Left lung (tissue), 14 donors: ENCODE measurements around the gene PYDC1. TPM values are rescaled to one million over a fixed set of nuclear protein-coding genes. Genes with fewer than 3 reads are reported as not detected.

ENCODE experiments used
- ATAC-seq: fragments of 200-7000 bp; cut with Tn5 transposase; one replicate; pipeline ENCODE4 v1.9.1; 2020; ENCODE audit warnings: moderate library complexity
- DNase-seq, 4 donors: peaks; one replicate each; pipeline ENCODE4 v3.0.0-alpha.2; 2013 to 2020
- H3K27ac ChIP-seq, 2 donors: fragments of 200-600 bp; sonication (generic) in 1 of 2; one replicate each; pipeline versions ENCODE4 v1.5.0 to v1.8.0; 2020 to 2021
- H3K27me3 ChIP-seq, 2 donors: fragments of 200-600 bp; sonication (generic) in 1 of 2; one replicate each; pipeline versions ENCODE4 v1.5.0 to v1.8.0; 2020 to 2021
- H3K36me3 ChIP-seq, 2 donors: fragments of 200-600 bp; sonication (generic) in 1 of 2; one replicate each; pipeline versions ENCODE4 v1.5.0 to v1.8.0; 2020 to 2021
- H3K4me1 ChIP-seq, 2 donors: fragments of 200-600 bp; one replicate each; pipeline ENCODE4 v1.8.0; 2021
- H3K4me3 ChIP-seq, 2 donors: fragments of 200-600 bp; sonication (generic) in 1 of 2; one replicate each; pipeline versions ENCODE4 v1.5.0 to v1.8.0; 2020 to 2021; ENCODE audit warnings: mild to moderate bottlenecking in 1 of 2
- H3K9me3 ChIP-seq, 2 donors: fragments of 200-600 bp; sonication (generic) in 1 of 2; one replicate each; pipeline versions ENCODE4 v1.5.0 to v1.8.0; 2020 to 2021
- intact Hi-C, 2 donors: fragments of 100-400 bp; cut with DNase I; formaldehyde crosslinking; loops; one replicate each; pipeline versions ENCODE4 v1.11.2 to v1.14.2; 2022
- long read RNA-seq, 12 donors: library from polyadenylated mRNA in 2 of 12; unstranded in 2 of 12; transcript quantifications; one replicate each; pipeline ENCODE4 v2.0.0 and lab custom pipeline, GENCODE V29; 2019 to 2026
- polyA plus RNA-seq, 6 donors: library from polyadenylated mRNA; unstranded; fragments of 120-200 nt; gene quantifications; one replicate each; pipeline ENCODE4 v1.2.1, GENCODE V29; 2013; ENCODE audit not compliant: insufficient read length in 6 of 6
- total RNA-seq, 2 donors: library from RNA; stranded (reverse); fragmentation: NEBNext Ultra II Directional; extraction: Animal tissue kit (Norgen Biotek cat#: 25700); gene quantifications; one replicate each; pipeline ENCODE4 v1.2.1, GENCODE V29; 2021
- TF ChIP-seq, protein P1 (sequence below), 2 donors: fragments of 200-600 bp; sonication (generic) in 1 of 2; IDR thresholded peaks; one replicate each; pipeline versions ENCODE4 v1.5.0 to v1.8.0; 2021; ENCODE audit warnings: antibody characterized with exemption in 2 of 2
- donor health status: DM: no; HTN: yes; CAD: no.
- donor health status: DM: no; HTN: no; CAD: no.

PYDC1 gene
- not detected for total RNA-seq
- polyA plus RNA-seq, result not detected
- long read RNA-seq, donor 1, result 0 reads
- long read RNA-seq, donor 2, result 0 reads
- long read RNA-seq, donor 3, result 0 reads
- long read RNA-seq, donor 4, result 0 reads
- long read RNA-seq, donor 5, result 0 reads
- long read RNA-seq, donor 6, result 0 reads
- long read RNA-seq, donor 7, result 0 reads
- long read RNA-seq, donor 8, result 0 reads
- long read RNA-seq, donor 9, result 0 reads
- long read RNA-seq, donor 10, result 0 reads
- long read RNA-seq, donor 11, result 0 reads
- long read RNA-seq, donor 12, result 0 reads

DNA sequence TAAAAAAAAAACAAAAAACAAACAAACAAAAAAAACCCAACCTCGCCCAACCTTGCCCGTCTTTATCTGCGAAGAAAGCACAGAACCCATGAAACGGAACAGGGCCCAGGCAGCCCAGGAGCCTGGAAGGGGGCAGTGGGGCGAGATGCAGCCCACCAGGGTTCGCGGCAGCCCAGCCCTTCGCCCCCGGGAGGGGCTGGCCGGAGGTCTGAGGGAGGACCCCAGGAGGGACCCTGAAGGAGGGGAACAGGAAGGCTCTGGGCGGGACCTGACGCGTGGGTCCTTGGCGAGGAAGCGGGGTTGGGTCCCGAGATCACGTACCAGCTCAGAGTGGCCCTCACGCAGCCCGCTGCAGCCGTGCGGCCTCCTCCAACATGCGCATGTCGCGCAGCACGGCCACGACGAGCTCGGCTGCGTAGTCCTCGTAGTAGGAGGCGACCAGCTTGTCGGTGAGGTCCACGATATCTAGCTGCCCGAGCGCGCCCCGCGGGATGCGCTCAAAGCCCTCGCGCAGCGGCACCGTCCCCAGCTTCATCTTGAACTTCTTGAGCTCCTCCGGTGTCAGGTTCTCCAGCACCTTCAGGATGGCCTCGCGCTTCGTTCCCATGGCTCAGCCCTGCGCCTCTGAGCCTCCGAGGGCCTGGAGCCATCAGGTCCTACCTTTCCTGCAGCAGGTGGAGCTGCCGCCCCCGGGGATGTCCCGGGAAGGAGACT, at the start of gene PYDC1:
Gene PYDC1, minus strand, starts transcription at position 714 of the 714 bp plus-strand sequence. Its CDS starts 107 bp downstream, at position 607.
- Histone ChIP-seq H3K27ac (no peak within 1 kb of the TSS), H3K4me3 (peak within 1 kb of the TSS; percentile 3 to 50), H3K4me1 (peaks cover 19 to 32% of the 10 kb centered on the region in 2 donors), H3K36me3 (no peaks in the 10 kb centered on the region), H3K27me3 (peaks cover 27 to 81% of the 10 kb centered on the region in 2 donors), H3K9me3 (no peaks in the 10 kb centered on the region)
- TF ChIP-seq, protein P1, sequence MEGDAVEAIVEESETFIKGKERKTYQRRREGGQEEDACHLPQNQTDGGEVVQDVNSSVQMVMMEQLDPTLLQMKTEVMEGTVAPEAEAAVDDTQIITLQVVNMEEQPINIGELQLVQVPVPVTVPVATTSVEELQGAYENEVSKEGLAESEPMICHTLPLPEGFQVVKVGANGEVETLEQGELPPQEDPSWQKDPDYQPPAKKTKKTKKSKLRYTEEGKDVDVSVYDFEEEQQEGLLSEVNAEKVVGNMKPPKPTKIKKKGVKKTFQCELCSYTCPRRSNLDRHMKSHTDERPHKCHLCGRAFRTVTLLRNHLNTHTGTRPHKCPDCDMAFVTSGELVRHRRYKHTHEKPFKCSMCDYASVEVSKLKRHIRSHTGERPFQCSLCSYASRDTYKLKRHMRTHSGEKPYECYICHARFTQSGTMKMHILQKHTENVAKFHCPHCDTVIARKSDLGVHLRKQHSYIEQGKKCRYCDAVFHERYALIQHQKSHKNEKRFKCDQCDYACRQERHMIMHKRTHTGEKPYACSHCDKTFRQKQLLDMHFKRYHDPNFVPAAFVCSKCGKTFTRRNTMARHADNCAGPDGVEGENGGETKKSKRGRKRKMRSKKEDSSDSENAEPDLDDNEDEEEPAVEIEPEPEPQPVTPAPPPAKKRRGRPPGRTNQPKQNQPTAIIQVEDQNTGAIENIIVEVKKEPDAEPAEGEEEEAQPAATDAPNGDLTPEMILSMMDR (IDR thresholded peaks at IDR 0.05), result no peak
- peak in 1 of 4 donors; percentile 87 for DNase-seq
- intact Hi-C loops, result no loop called here
- no peak for ATAC-seq

- intact Hi-C loops, result no loop called here
Observed at GRCh38 chr16:31265329-31266245, 48.7 kb upstream of the PYDC1 start.

DNA sequence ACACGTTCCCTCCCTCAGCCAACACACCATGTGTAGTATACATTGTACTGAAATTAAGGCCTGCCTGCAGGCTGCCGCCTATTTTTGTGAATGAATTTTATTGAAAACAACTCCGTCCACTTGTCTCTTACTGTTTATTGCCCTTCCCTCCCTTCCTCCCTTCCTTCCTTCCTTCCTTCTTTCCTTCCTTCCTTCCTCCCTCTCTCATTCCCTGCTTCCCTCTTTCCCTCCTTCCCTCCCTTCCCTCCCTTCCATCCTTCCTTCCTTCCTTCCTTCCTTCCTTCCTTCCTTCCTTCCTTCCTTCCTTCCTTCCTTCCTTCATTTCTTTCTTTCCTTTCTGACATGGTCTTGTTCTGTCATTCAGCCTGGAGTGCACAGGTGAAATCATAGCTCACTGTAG, 45.1 kb upstream of the PYDC1 start:
- Histone ChIP-seq H3K27me3 (no peaks in the 10 kb centered on the region), H3K4me3 (peak overlapping the region in 1 of 2 donors; percentile 55), H3K36me3 (peaks cover 0 to 5% of the 10 kb centered on the region in 2 donors), H3K27ac (peak overlapping the region in 1 of 2 donors; percentile 91), H3K9me3 (no peaks in the 10 kb centered on the region), H3K4me1 (peaks cover 0 to 60% of the 10 kb centered on the region in 2 donors)
- TF ChIP-seq, protein P1 (IDR thresholded peaks at IDR 0.05), result no peak
- no peak for DNase-seq
- ATAC-seq, result no peak
- intact Hi-C loops, result no loop called here

More at GRCh38 chr16:31265329-31266245, 48.7 kb upstream of the PYDC1 start:
- H3K27ac ChIP-seq, result peak overlapping the region in 1 of 2 donors; percentile 55
- peaks cover 0 to 55% of the 10 kb centered on the region in 2 donors for H3K4me1 ChIP-seq
- ATAC-seq (peak; percentile 84), DNase-seq (peak in 2 of 4 donors; percentile 47 to 88)
- H3K9me3 ChIP-seq, result no peaks in the 10 kb centered on the region
- TF ChIP-seq, protein P1 (IDR thresholded peaks at IDR 0.05), result no peak
- H3K36me3 ChIP-seq, result peaks cover 0 to 25% of the 10 kb centered on the region in 2 donors
- no peak overlapping the region for H3K4me3 ChIP-seq
- no peaks in the 10 kb centered on the region for H3K27me3 ChIP-seq

- Histone ChIP-seq H3K4me1 (peaks cover 0 to 50% of the 10 kb centered on the region in 2 donors), H3K27ac (peak overlapping the region in 1 of 2 donors; percentile 91), H3K4me3 (peak overlapping the region in 1 of 2 donors; percentile 55), H3K9me3 (no peaks in the 10 kb centered on the region), H3K36me3 (no peaks in the 10 kb centered on the region), H3K27me3 (peaks cover 0 to 3% of the 10 kb centered on the region in 2 donors)
- DNase-seq (no peak), ATAC-seq (peak; percentile 25)
- intact Hi-C loops, result no loop called here
- TF ChIP-seq, protein P1 (IDR thresholded peaks at IDR 0.05), result no peak
Observed at GRCh38 chr16:31260136-31260931, 43.4 kb upstream of the PYDC1 start.
